HFFc6 (cell line): Measurements from ENCODE around the gene HSD17B13. TPM values are rescaled to one million over a fixed set of nuclear protein-coding genes. Genes with fewer than 3 reads are reported as not detected.

Experiments used
- DNase-seq: peaks from one replicate; pipeline ENCODE4 v3.0.0-alpha.2; 2018
- H3K27ac Mint-ChIP-seq: 2 replicates; pipeline ENCODE4 v1.8.0; 2020; ENCODE audit warnings: mild to moderate bottlenecking, mixed read lengths
- H3K27me3 Mint-ChIP-seq: 2 replicates; pipeline ENCODE4 v1.8.0; 2021; ENCODE audit warnings: mild to moderate bottlenecking, moderate library complexity, mixed read lengths; ENCODE audit not compliant: insufficient read depth
- H3K36me3 Mint-ChIP-seq: 2 replicates; pipeline ENCODE4 v1.8.0; 2021; ENCODE audit warnings: low read depth, mixed read lengths
- H3K4me1 Mint-ChIP-seq: 2 replicates; pipeline ENCODE4 v1.8.0; 2020; ENCODE audit warnings: low read depth, mixed read lengths
- H3K4me3 Mint-ChIP-seq: 2 replicates; pipeline ENCODE4 v1.8.0; 2020; ENCODE audit warnings: mild to moderate bottlenecking, moderate library complexity, mixed read lengths
- H3K9me3 Mint-ChIP-seq: 2 replicates; pipeline ENCODE4 v1.8.0; 2020; ENCODE audit warnings: mild to moderate bottlenecking, mixed read lengths
- total RNA-seq, 6 experiments: library from RNA; stranded (reverse); fragmentation: NEBNext Ultra II Directional; extraction: Animal tissue kit (Norgen Biotek cat#: 25700); gene quantifications; 2 replicates in 1 of 6; 3 replicates in 5 of 6; pipeline ENCODE4 v1.2.3, GENCODE V29; 2021
- TF ChIP-seq, protein P1 (sequence below): fragments of 200-600 bp; sonication (generic); IDR thresholded peaks from 2 replicates; pipeline ENCODE4 v1.5.0; 2021; ENCODE audit warnings: antibody characterized with exemption, mild to moderate bottlenecking

HSD17B13 gene
- total RNA-seq, 6 experiments from 2014 or later, result not detected

DNA sequence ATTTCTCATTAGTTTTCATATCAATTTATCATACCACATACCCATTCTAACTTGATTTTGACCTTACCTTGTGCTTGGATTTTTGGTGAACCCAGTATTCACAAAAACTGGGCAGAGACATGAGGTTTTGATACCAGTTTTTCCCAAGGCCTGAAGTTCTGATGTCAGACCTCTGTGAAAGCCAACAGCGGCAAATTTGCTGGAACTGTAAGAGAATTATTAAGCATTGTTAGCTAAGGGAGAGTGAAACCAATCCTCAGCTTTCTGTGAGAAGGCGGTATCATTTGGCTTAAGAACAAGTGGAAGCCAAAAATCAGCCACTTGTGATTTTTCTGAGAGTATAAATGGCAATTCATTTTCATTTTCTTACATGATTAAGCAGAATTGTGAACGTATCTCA lies 8.9 kb downstream of the HSD17B13 start:
- peaks cover 6% of the 10 kb centered on the region; the same call in 1 of the 2 replicates for H3K4me1 Mint-ChIP-seq
- H3K4me3 Mint-ChIP-seq, result no peak overlapping the region
- no peaks in the 10 kb centered on the region for H3K9me3 Mint-ChIP-seq
- no peak overlapping the region for H3K27ac Mint-ChIP-seq
- TF ChIP-seq, protein P1, sequence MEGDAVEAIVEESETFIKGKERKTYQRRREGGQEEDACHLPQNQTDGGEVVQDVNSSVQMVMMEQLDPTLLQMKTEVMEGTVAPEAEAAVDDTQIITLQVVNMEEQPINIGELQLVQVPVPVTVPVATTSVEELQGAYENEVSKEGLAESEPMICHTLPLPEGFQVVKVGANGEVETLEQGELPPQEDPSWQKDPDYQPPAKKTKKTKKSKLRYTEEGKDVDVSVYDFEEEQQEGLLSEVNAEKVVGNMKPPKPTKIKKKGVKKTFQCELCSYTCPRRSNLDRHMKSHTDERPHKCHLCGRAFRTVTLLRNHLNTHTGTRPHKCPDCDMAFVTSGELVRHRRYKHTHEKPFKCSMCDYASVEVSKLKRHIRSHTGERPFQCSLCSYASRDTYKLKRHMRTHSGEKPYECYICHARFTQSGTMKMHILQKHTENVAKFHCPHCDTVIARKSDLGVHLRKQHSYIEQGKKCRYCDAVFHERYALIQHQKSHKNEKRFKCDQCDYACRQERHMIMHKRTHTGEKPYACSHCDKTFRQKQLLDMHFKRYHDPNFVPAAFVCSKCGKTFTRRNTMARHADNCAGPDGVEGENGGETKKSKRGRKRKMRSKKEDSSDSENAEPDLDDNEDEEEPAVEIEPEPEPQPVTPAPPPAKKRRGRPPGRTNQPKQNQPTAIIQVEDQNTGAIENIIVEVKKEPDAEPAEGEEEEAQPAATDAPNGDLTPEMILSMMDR, result no peak
- H3K27me3 Mint-ChIP-seq, result peaks cover 2% of the 10 kb centered on the region; the same call in 1 of the 2 replicates
- H3K36me3 Mint-ChIP-seq, result no peaks in the 10 kb centered on the region
- DNase-seq, result no peak

DNA sequence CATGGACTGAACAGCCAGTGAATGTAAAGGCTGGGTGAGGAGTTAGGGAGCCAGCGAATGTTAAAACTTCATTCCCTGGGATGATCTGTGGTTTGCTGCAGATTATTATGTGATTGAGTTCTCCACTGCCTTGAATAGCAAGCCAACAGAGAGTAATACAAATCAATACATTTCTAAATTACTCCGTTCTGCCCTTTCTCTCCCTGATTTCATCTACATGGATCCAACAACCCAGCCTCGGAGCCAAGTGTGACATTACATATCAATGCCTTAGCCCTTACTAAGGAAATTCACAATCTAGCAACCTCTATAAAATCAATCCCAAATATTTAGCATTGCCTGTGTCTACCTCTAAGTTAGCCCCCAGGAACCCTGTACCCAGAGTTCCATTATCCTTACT lies 11.0 kb downstream of the HSD17B13 start:
- H3K9me3 Mint-ChIP-seq, result no peaks in the 10 kb centered on the region

DNA sequence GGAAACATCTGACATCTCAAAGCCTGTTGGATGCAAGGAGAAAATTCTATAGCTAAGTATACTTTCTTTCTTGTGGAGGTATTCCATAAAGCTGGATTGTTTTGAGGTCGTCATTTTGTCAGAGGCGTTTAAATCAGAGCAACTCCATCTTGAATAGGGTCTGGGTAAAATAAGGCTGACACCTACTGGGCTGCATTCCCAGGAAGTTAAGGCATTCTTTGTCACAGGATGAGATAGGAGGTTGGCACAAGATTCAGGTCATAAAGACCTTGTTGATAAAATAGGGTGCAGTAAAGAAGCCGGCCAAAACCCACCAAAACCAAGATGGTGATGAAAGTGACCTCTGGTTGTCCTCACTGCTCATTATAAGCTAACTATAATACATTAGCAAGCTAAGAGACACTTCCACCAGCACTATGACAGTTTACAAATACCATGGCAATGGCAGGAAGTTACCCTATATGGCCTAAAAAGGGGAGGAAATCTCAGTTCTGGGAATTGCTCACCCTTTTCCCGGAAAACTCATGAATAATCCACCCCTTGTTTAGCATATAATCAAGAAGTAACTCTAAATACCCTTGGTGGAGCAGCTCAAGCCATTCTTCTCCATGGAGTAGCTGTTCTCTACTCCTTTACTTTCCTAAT lies 11.9 kb downstream of the HSD17B13 start:
- H3K4me3 Mint-ChIP-seq, result no peak overlapping the region
- no peaks in the 10 kb centered on the region for H3K36me3 Mint-ChIP-seq
- peaks cover 2% of the 10 kb centered on the region; the same call in 1 of the 2 replicates for H3K27me3 Mint-ChIP-seq
- no peaks in the 10 kb centered on the region for H3K4me1 Mint-ChIP-seq
- H3K9me3 Mint-ChIP-seq, result no peaks in the 10 kb centered on the region
- no peak overlapping the region for H3K27ac Mint-ChIP-seq
- TF ChIP-seq, protein P1, result no peak
- no peak for DNase-seq

More for the DNA sequence above, 11.0 kb downstream of the HSD17B13 start:
- H3K4me3 Mint-ChIP-seq, result no peak overlapping the region
- peaks cover 2% of the 10 kb centered on the region; the same call in 1 of the 2 replicates for H3K27me3 Mint-ChIP-seq
- no peak for DNase-seq
- TF ChIP-seq, protein P1, result no peak
- peaks cover under 1% of the 10 kb centered on the region; the same call in 1 of the 2 replicates for H3K4me1 Mint-ChIP-seq
- H3K36me3 Mint-ChIP-seq, result no peaks in the 10 kb centered on the region
- H3K27ac Mint-ChIP-seq, result no peak overlapping the region

DNA sequence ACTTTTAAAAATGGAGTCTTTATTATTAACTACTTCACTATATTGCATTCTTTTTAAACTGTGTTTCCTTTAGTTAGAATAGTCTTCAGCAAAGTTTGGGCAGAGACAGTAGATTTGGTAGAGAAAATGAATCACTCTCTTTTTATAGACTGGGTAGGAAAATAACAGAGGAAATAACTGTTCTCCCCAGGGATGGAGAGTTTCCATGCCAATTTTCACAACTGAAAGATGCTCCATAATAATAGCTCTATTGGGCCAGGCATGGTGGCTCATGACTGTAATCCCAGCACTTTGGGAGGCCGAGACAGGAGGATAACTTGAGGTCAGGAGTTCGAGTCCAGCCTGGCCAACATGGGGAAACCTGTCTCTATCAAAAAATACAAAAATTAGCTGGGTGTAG lies 13.1 kb downstream of the HSD17B13 start:
- H3K27me3 Mint-ChIP-seq, result peaks cover 2% of the 10 kb centered on the region; the same call in 1 of the 2 replicates
- no peak for DNase-seq

DNA sequence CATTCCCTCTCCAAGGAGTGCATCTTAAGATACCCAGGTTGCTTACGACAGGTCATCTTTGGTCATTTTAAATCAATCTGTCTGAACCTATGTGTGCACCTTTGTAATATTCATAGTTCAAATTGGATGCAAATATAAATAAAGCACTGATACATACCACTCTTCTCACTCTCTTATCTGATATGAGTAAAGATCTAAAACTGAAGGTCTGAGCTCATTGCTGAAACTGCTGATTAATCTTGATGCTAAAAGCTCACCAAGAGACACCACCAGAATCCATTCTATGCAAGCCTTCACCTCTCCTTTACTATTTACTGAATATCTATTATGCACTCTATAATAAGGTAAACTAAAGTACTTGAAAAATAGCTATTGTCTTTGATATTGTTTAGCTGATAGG lies 16.6 kb downstream of the HSD17B13 start:
- TF ChIP-seq, protein P1, result no peak
- no peak overlapping the region for H3K4me3 Mint-ChIP-seq

More for the DNA sequence above, 13.1 kb downstream of the HSD17B13 start:
- Mint-ChIP-seq H3K4me3 (no peak overlapping the region), H3K36me3 (no peaks in the 10 kb centered on the region), H3K9me3 (no peaks in the 10 kb centered on the region), H3K4me1 (no peaks in the 10 kb centered on the region), H3K27ac (no peak overlapping the region)
- TF ChIP-seq, protein P1, result no peak

More for the DNA sequence above, 16.6 kb downstream of the HSD17B13 start:
- no peak overlapping the region for H3K27ac Mint-ChIP-seq
- no peak for DNase-seq
- H3K9me3 Mint-ChIP-seq, result no peaks in the 10 kb centered on the region
- H3K4me1 Mint-ChIP-seq, result no peaks in the 10 kb centered on the region
- peaks cover 8% of the 10 kb centered on the region for H3K27me3 Mint-ChIP-seq
- H3K36me3 Mint-ChIP-seq, result no peaks in the 10 kb centered on the region
